HUES6 (cell line): Measurements from ENCODE around the gene N4BP3.

ENCODE experiments used
- H3K27ac ChIP-seq: 2 replicates; pipeline ENCODE4 v1.7.0; 2013; ENCODE audit warnings: low read depth, mild to moderate bottlenecking, low read length, inconsistent platforms
- H3K27me3 ChIP-seq: 2 replicates; pipeline ENCODE4 v1.6.1; 2013; ENCODE audit warnings: low read length; ENCODE audit not compliant: control insufficient read depth, insufficient read depth
- H3K36me3 ChIP-seq: 2 replicates; pipeline ENCODE4 v1.6.1; 2013; ENCODE audit warnings: low read length; ENCODE audit not compliant: control insufficient read depth, insufficient read depth
- H3K4me1 ChIP-seq: 2 replicates; pipeline ENCODE4 v1.6.1; 2013; ENCODE audit warnings: low read length; ENCODE audit not compliant: control insufficient read depth, insufficient read depth
- H3K4me3 ChIP-seq: 2 replicates; pipeline ENCODE4 v1.5.1; 2013; ENCODE audit warnings: low read depth, low read length
- H3K9ac ChIP-seq: one replicate; pipeline ENCODE4 v1.6.1; 2013; ENCODE audit warnings: mild to moderate bottlenecking, low read length
- H3K9me3 ChIP-seq: 2 replicates; pipeline ENCODE4 v1.6.1; 2013; ENCODE audit warnings: low read depth, low read length; ENCODE audit not compliant: control insufficient read depth, insufficient read depth

The N4BP3 gene

DNA sequence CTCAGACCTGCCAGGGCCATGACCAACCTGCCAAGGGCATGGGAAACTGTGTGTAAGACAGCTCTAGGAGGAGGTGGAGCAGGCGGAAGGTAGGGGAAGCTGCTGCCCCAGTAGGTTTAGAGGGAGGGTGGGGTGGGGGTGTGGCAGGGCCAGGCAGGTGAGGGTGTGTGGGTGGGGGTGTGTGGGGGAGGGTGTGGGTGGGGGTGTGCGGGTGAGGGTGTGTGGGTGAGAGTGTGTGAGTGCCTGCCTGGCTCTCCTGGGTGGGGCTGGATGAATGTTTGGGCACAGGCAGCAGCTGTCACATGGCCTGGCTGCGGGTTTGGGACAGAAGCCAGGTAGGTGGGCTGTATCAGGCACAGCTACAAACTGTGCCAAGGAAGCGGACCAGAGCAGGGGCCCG, 8.8 kb upstream of the N4BP3 start:
- Histone ChIP-seq H3K9me3 (no peaks in the 10 kb centered on the region), H3K4me1 (peaks cover 12% of the 10 kb centered on the region), H3K27ac (no peak overlapping the region), H3K4me3 (no peak overlapping the region), H3K9ac (no peak overlapping the region), H3K36me3 (no peaks in the 10 kb centered on the region), H3K27me3 (no peaks in the 10 kb centered on the region)

DNA sequence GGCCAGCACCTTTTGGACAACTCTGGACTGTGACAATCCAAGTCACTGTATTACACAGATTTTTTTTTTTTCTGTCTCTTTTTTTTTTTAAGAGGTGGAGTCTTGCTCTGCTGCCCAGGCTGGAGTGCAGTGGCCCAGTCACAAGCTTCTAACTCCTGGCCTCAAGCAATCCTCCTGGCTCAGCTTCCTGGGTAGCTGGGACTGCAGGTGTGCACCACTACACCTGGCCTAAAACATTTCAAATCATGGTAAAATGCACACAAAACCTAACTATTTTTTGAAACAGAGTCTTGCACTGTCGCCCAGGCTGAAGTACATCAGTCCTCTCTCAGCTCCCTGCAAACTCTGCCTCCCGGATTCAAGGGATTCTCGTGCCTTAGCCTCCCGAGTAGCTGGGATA, 7.2 kb upstream of the N4BP3 start:
- no peaks in the 10 kb centered on the region for H3K36me3 ChIP-seq
- H3K9me3 ChIP-seq, result no peaks in the 10 kb centered on the region
- no peak overlapping the region for H3K9ac ChIP-seq
- no peak overlapping the region for H3K27ac ChIP-seq
- no peaks in the 10 kb centered on the region for H3K27me3 ChIP-seq
- H3K4me3 ChIP-seq, result no peak overlapping the region
- peaks cover 12% of the 10 kb centered on the region for H3K4me1 ChIP-seq

DNA sequence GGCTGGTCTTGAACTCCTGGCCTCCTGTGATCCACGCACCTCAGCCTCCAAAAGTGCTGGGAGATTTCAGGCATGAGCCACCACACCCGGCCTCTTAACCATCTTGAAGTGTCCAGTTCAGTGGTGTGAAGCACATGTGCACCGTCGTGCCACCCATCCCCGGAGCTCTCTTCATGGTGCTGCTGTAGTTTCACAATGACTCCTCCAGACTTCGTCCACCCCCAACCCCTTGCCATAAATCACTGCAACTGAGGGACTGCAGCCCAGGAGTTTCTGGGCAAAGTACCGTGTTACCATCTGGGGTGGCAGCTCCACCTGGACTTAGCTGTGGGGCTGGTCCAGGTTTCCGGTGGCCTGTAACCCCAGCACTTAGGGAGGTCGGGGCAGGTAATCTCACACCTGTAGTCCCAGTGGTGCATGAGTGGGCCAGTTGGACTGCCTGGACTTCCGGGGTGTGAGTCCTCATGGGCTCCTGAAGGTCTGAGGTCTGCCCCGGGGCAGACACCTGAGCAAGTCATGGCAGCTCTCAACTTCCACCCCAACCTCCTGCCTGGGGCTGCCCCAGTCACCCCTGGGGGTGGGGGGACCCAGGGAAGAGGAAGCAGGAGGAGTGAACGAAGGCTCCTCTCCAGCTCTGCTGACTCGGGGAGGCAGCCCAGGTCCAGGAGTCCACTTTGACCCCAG, 6.6 kb upstream of the N4BP3 start:
- Histone ChIP-seq H3K9ac (no peak overlapping the region), H3K27me3 (no peaks in the 10 kb centered on the region), H3K36me3 (no peaks in the 10 kb centered on the region), H3K4me1 (peaks cover 12% of the 10 kb centered on the region), H3K27ac (no peak overlapping the region), H3K4me3 (no peak overlapping the region), H3K9me3 (no peaks in the 10 kb centered on the region)

DNA sequence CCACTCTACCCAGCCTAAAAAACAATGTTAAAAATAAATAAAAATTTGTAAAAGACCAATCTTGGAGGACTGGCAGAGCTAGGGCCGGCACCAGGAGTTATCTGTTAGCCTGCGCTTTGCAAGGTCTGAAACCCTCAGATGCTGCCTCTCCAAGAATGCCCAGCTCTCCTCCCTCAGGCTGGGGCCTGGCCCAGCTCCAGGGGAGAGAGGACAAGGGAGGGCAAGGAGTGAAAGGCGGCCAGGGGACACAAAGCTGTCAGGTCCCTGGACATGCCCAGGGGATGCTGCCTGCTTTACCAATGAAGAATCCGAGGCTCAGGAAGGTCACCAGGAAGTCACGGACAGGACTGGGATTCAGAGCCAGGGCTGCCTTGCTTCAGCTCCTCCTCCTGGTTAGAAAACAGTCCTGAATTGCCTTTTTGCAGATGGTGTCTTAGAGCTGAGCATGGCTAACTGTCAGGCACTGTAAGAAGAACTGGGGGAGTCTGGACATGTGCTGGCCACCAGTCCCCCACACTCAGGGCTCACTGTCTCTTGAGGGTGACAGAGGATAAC, 5.5 kb upstream of the N4BP3 start:
- Histone ChIP-seq H3K4me3 (no peak overlapping the region), H3K9me3 (0 out of 2 replicates have a peak, but pooled peaks cover 4% of the 10 kb centered on the region), H3K36me3 (no peaks in the 10 kb centered on the region), H3K4me1 (peaks cover 12% of the 10 kb centered on the region), H3K27ac (no peak overlapping the region), H3K9ac (peak overlapping the region; percentile 13), H3K27me3 (no peaks in the 10 kb centered on the region)

DNA sequence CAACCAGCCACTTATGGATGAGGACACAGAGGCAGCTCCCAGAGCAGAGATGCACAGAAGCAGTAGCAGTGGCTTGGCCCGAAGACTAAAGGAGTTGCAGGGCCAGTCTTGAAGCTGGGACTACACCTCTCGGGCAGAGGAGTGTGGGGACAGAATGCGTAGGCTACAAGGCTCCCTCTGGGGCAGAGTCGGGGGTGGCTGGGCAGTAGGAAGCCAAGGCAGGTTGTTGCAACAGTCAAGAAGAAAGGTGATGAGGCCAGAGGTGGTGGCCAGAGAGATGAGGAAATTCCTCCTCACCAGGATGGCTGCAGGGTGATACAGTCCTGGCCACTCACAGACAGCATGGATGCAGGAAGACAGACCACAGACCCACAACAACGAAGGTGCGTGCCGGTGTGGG, 4.9 kb upstream of the N4BP3 start:
- Histone ChIP-seq H3K4me1 (peaks cover 12% of the 10 kb centered on the region), H3K9me3 (0 out of 2 replicates have a peak, but pooled peaks cover 4% of the 10 kb centered on the region), H3K27me3 (no peaks in the 10 kb centered on the region), H3K36me3 (no peaks in the 10 kb centered on the region), H3K9ac (peak overlapping the region; percentile 13), H3K4me3 (no peak overlapping the region), H3K27ac (no peak overlapping the region)

DNA sequence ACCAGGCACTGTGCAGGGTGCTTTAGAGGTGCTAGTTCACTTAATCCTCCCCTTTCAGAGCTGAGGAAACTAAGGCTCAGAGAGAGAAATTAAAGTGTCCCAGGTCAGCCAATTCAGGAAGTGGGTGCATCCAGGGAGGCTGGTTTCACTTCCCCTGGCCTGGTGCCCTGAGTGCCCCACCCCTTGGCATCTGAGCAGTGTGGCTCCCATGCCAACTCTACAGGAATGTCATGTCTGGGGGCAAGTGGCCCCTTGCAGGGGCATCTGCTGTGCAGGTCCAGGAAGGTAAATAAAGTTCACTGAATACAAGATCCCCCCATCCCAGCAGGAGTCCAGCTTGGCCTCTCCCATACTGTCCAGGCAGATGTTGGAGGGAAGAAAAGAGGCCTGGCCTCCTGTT, 4.4 kb upstream of the N4BP3 start:
- Histone ChIP-seq H3K27me3 (no peaks in the 10 kb centered on the region), H3K4me1 (peaks cover 12% of the 10 kb centered on the region), H3K9ac (no peak overlapping the region), H3K27ac (no peak overlapping the region), H3K9me3 (0 out of 2 replicates have a peak, but pooled peaks cover 4% of the 10 kb centered on the region), H3K4me3 (no peak overlapping the region), H3K36me3 (no peaks in the 10 kb centered on the region)

DNA sequence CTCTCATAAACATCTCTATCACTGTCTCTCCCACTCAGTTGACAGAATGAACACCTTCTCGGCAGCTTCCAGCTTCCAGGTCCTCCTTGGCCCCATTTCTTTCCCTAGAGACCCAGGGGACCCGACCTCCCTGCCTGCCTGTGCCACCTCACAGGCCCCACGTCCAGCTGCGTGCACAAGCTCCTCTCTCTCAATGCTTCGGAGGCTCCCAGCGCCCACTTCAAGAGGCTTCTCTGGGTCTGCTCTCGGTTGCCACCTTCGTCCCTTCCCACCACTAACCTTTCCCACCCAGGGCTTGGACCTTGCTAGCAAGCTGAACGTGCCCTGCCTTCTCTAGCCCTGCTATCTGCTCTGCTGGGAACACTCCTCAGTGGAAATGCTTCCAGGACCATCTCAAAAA, 2.8 kb upstream of the N4BP3 start:
- H3K4me1 ChIP-seq, result peaks cover 22% of the 10 kb centered on the region
- no peak overlapping the region for H3K9ac ChIP-seq
- no peaks in the 10 kb centered on the region for H3K36me3 ChIP-seq
- H3K27me3 ChIP-seq, result no peaks in the 10 kb centered on the region
- H3K27ac ChIP-seq, result no peak overlapping the region
- H3K4me3 ChIP-seq, result no peak overlapping the region
- 0 out of 2 replicates have a peak, but pooled peaks cover 4% of the 10 kb centered on the region for H3K9me3 ChIP-seq

DNA sequence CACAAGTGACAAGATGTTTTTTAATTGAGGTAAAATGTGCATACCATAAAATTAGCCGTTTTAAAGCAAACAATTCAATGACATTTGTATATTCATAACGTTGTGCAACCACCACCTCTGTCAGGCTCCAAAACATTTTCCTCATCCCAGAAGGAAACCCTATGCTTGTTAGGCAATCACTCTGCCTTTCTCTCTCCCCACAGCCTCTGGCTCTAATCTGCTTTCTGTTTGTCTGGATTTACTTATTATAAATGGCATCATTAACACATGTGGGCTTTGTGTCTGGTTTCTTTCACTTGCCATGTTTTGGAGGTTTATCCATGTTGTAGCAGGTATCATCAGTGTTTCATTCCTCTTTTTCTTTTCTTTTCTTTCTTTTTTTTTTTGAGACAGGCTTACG, 1.4 kb upstream of the N4BP3 start:
- no peak overlapping the region for H3K9ac ChIP-seq
- no peaks in the 10 kb centered on the region for H3K27me3 ChIP-seq
- no peak overlapping the region for H3K27ac ChIP-seq
- 0 out of 2 replicates have a peak, but pooled peaks cover 4% of the 10 kb centered on the region for H3K9me3 ChIP-seq
- no peaks in the 10 kb centered on the region for H3K36me3 ChIP-seq
- H3K4me1 ChIP-seq, result peaks cover 36% of the 10 kb centered on the region
- H3K4me3 ChIP-seq, result no peak overlapping the region

DNA sequence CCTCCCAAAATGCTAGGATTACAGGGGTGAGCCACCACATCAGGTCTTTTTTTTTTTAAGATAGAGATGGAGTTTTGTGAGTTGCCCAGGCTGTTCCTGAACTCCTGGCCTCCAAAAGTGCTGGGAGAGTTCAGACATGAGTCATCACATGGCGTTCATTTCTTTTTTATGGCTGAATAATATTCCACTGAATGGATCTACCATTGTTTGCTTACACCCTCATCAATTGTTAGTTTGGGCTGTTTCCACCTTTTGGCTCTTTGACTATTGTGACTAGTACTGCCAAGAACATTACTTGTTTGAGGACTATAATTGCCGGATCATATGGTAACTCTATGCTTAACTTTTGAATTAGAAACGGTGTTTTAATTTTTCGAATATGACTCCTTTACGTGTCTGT, 787 bp upstream of the N4BP3 start:
- Histone ChIP-seq H3K4me3 (peak overlapping the region; percentile 58), H3K27ac (0 out of 2 replicates have a peak overlapping the region, but pooled peaks have one; percentile 48), H3K9me3 (0 out of 2 replicates have a peak, but pooled peaks cover 4% of the 10 kb centered on the region), H3K36me3 (no peaks in the 10 kb centered on the region), H3K9ac (no peak overlapping the region), H3K27me3 (no peaks in the 10 kb centered on the region), H3K4me1 (peaks cover 41% of the 10 kb centered on the region)

DNA sequence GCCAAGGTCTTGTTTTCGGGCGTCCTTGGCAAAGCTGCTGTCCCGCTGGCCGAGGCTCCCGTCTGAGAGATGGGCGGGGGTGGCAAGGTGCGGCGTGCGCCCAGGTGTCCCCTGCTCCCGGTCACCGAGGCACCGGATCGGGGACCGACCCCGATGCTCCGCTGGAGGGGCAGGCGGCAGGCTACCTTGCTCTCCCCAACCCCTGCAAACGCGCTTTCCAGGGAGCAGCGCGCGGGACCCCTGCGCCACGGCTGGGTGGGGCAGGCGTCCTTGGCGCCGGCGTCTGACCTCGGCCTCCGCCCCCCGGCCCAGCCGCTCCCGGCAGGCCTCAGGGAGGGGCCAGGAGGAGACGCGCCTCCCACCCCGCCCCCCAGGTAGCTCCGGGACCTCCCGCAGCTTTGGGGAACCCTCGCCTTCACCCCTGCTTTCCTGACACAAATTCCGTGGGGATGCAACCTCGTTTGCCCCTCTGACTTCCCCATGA, 551 bp downstream of the N4BP3 start:
- Histone ChIP-seq H3K4me1 (peaks cover 36% of the 10 kb centered on the region), H3K9me3 (0 out of 2 replicates have a peak, but pooled peaks cover 4% of the 10 kb centered on the region), H3K27me3 (no peaks in the 10 kb centered on the region), H3K36me3 (no peaks in the 10 kb centered on the region), H3K4me3 (peak overlapping the region; percentile 90), H3K27ac (peak overlapping the region; percentile 91; the same call in 1 of the 2 replicates), H3K9ac (peak overlapping the region; percentile 85)
